ENCODE measurements around the gene TMEM72.

TMEM72 gene

DNA sequence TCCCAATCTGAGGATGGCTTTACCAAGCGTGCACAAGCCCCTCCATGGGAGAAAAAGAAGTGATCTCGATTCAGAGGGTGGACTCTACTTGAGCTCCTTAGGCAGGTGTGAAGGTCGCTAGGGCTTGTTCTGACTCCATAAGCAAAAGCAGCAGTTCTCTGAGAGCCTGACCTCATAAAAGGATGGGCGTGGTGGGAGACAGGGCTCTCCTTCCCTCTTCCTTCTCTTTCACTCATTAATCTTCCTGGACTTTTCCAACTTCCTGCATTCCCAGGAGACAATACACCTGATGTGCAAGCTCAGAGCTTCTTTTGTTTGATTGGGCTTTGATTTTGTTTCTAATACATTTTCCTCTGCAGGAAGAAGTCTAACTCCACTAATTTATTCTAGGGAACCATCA is 22.3 kb upstream of the TMEM72 start:
- TF ChIP-seq CTCF (IDR thresholded peaks at IDR 0.05; ENCODE audit: low read depth, low read length, missing control alignments): no peak
- no peak for DNase-seq (ENCODE audit: extremely low read depth, low read depth)
- no peak overlapping the region for H3K4me3 ChIP-seq (replicated peaks; ENCODE audit: low read depth, low read length)

DNA sequence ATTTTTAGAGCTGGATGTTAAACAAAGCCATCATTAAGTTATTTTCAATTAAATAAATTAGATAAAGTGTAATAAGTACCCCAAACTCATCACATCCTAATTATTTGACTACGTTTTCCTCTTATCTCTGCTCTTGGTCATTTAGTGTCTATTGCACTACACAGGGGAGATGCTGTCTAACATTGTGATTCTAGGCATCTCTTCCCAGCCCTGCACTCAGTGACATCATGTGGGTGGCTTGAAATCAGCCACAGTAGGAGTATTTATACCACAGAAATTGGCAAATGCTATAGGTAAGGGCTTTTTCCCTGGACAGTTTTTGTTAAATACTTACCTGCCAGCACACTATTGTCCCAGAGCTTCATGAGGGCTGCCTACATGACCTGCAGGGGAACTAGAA is 21.3 kb upstream of the TMEM72 start:
- DNase-seq (ENCODE audit: extremely low read depth, low read depth): no peak
- H3K4me3 ChIP-seq (replicated peaks; ENCODE audit: low read depth, low read length): no peak overlapping the region
- no peak for TF ChIP-seq CTCF (IDR thresholded peaks at IDR 0.05; ENCODE audit: low read depth, low read length, missing control alignments)

DNA sequence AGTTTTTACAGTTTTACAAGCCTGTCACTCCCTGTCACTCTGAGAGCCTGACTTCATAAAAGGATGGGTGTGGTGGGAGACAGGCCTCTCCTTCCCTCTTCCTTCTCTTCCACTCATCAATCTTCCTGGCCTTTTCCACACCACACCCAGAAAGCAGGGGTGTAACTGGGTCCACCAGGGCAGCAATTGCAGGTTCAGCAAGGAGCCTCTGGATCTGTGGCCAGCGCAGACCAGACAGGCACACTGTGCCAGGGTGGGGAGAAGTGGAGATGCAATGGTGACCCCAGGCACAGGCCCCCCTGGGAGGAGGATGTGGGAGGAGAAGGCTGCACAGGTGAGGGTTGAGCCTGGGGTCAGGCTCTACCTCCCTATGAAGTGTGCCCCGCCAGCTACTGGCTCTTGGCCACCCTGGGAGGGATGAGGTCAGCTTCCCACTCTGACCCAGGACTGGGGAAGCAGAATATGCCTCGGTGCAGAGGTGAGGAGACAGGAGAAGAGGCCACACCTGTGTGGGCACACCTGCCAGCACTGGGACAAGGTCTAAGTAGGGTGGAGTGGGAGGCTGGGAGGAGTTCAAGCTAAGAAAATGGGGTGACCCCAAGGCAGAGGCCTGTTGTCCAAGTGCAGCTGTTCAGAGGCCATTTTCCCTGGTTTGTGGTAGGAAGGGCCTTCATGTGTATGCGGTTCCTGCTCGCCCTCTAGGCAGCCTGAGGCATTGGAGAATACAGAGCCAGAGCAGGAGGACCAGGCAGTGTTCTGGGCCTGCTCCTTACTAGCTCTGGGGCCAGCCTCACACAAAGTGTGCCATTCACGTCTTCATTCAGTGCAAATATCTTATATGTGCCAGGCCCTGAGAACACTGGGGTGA is 20.2 kb upstream of the TMEM72 start:
- TF ChIP-seq CTCF (IDR thresholded peaks at IDR 0.05; ENCODE audit: low read depth, low read length, missing control alignments): no peak
- DNase-seq (ENCODE audit: extremely low read depth, low read depth): no peak
- H3K4me3 ChIP-seq (replicated peaks; ENCODE audit: low read depth, low read length): no peak overlapping the region

DNA sequence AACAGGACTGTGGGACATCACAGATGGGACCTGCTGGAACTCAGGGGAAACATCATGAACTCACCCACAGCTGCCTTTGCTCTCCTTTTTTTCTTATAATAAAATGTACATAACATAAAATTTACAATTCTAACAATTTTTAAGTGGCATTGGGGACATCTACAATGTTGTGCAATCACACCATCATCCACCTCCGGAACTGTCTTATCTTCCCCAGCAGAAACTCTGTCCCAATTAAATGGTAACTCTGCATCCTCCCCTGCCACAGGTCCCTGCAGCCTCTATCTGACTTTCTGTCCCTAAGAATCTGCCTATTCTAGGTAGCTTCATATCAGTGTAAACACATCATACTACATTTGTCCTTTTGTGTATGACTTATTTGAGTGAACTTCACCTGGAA is 19.4 kb upstream of the TMEM72 start:
- no peak overlapping the region for H3K4me3 ChIP-seq (replicated peaks; ENCODE audit: low read depth, low read length)
- DNase-seq (ENCODE audit: extremely low read depth, low read depth): no peak
- no peak for TF ChIP-seq CTCF (IDR thresholded peaks at IDR 0.05; ENCODE audit: low read depth, low read length, missing control alignments)

DNA sequence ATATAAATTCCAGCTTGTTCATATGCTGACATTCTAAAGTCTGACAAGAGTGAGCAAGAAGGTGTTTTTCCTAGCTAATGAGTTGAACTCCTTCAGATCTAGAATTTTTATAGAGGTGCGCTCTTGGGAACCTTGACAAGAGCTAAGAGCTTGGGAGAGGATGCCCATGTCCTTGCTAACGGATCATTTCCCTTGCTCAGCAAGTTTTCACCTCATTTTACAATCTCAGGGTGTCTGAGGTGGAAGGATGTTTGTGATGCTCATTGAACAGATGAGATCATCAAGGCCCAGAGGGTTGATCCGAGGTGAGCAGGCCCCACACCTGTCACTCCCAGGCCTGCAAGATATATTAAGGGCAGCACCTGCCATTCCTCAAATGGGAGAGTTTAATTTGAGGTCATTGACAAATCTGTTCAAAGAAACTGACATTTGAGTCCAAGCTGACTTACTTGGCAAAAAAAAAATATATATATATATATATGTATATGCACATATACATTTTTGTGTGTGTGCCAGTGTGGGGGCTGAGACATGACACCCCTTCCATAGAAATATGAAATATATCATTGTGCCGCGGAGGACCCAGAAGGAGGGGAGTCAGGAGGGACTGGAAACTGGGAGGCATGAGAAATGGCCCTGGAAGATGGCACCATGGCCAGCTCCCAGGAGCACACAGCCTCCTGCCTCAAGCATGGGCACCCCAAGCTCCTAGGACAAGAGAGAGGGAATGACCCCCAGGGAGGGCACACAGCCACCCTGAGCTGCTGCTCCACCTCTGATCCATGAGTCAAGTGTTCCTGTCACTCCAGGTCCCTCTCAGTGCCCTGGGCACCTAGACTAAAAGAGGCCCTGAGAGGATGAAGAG is 17.3 kb upstream of the TMEM72 start:
- no peak overlapping the region for H3K4me3 ChIP-seq (replicated peaks; ENCODE audit: low read depth, low read length)
- no peak for TF ChIP-seq CTCF (IDR thresholded peaks at IDR 0.05; ENCODE audit: low read depth, low read length, missing control alignments)
- DNase-seq (ENCODE audit: extremely low read depth, low read depth): no peak

DNA sequence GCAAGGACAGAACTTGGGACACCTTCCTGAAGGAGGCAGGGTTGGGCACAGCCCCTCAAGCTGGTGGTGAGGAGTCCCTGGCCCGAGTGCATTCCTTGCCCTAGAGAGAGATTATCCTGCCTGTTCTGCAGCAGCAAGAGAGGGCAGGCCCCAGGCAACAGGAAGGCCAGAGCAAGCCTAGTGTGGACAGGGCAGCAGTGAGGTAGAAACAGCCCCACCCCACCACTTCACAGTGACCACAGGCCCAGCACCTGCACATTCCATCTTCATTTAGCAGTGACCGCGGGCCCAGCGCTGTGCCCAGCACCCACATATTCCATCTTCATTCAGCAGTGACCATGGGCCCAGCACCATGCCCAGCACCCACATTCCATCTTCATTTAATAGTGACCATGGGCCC is 16.4 kb upstream of the TMEM72 start:
- DNase-seq (ENCODE audit: extremely low read depth, low read depth): no peak
- TF ChIP-seq CTCF (IDR thresholded peaks at IDR 0.05; ENCODE audit: low read depth, low read length, missing control alignments): no peak
- H3K4me3 ChIP-seq (replicated peaks; ENCODE audit: low read depth, low read length): no peak overlapping the region
